Urinary bladder (tissue), 4 donors: ENCODE measurements around the gene GPR132. TPM values are rescaled to one million over a fixed set of nuclear protein-coding genes. Genes with fewer than 3 reads are reported as not detected.

Experiments used
- DNase-seq: peaks from one replicate; pipeline ENCODE4 v3.0.0-alpha.2; 2015; ENCODE audit errors: extremely low spot score
- H3K27ac ChIP-seq: one replicate; pipeline ENCODE4 v1.5.1; 2013; ENCODE audit warnings: low read depth, mild to moderate bottlenecking, moderate library complexity
- H3K36me3 ChIP-seq: one replicate; pipeline ENCODE4 v1.6.1; 2013; ENCODE audit warnings: mild to moderate bottlenecking, moderate library complexity; ENCODE audit not compliant: insufficient read depth
- H3K4me1 ChIP-seq: one replicate; pipeline ENCODE4 v1.6.1; 2013; ENCODE audit warnings: mild to moderate bottlenecking, moderate library complexity; ENCODE audit not compliant: insufficient read depth
- H3K4me3 ChIP-seq: one replicate; pipeline ENCODE4 v1.5.1; 2013; ENCODE audit warnings: low read depth, low read length
- WGBS: extraction: QIAGEN DNeasy Blood & Tissue Kit; methylation state at CpG from one replicate; pipeline ENCODE4 v1.1.7; 2013; 5-methylcytosine and 5-hydroxymethylcytosine counted together
- polyA plus RNA-seq: library from polyadenylated mRNA; stranded (reverse); fragments of 200-250 nt; gene quantifications from one replicate; pipeline ENCODE4 v1.2.3, GENCODE V29; 2013
- total RNA-seq: library from RNA; depleted of rRNA; stranded (reverse); fragments of >200 nt; gene quantifications from one replicate; pipeline ENCODE4 v1.2.3, GENCODE V29; 2014
- donor health status: healthy with polysubstance abuse.
- donor health status: healthy.

GPR132 gene
- total and polyA plus RNA-seq, 2 donors, result 1.3 to 1.7 TPM

GRCh38 chr14:105075379-105076295 is 10.4 kb upstream of the GPR132 start:
- no peak overlapping the region for H3K4me3 ChIP-seq
- H3K27ac ChIP-seq, result no peak overlapping the region
- no peaks in the 10 kb centered on the region for H3K4me1 ChIP-seq
- WGBS, result 23% methylated on average over 24 of the region's 24 CpGs
- no peaks in the 10 kb centered on the region for H3K36me3 ChIP-seq
- no peak for DNase-seq

GRCh38 chr14:105074601-105075053 is 9.4 kb upstream of the GPR132 start:
- DNase-seq, result no peak
- H3K27ac ChIP-seq, result no peak overlapping the region
- H3K4me1 ChIP-seq, result no peaks in the 10 kb centered on the region
- H3K36me3 ChIP-seq, result no peaks in the 10 kb centered on the region
- WGBS, result 51% methylated on average over 15 of the region's 15 CpGs
- H3K4me3 ChIP-seq, result no peak overlapping the region

GRCh38 chr14:105073720-105074600 is 8.7 kb upstream of the GPR132 start:
- Histone ChIP-seq H3K27ac (no peak overlapping the region), H3K36me3 (no peaks in the 10 kb centered on the region), H3K4me3 (no peak overlapping the region), H3K4me1 (no peaks in the 10 kb centered on the region)
- 83% methylated on average over 18 of the region's 18 CpGs for WGBS
- no peak for DNase-seq

GRCh38 chr14:105072892-105073719 is 7.9 kb upstream of the GPR132 start:
- Histone ChIP-seq H3K4me3 (no peak overlapping the region), H3K36me3 (no peaks in the 10 kb centered on the region), H3K27ac (no peak overlapping the region), H3K4me1 (no peaks in the 10 kb centered on the region)
- WGBS, result 74% methylated on average over 18 of the region's 18 CpGs
- no peak for DNase-seq

- Histone ChIP-seq H3K4me3 (no peak overlapping the region), H3K4me1 (no peaks in the 10 kb centered on the region), H3K36me3 (no peaks in the 10 kb centered on the region), H3K27ac (no peak overlapping the region)
- no peak for DNase-seq
- WGBS, result 72% methylated on average over 11 of the region's 11 CpGs
These were observed 7.2 kb upstream of the GPR132 start for GRCh38 chr14:105072381-105072861.

GRCh38 chr14:105071942-105072341 is 6.7 kb upstream of the GPR132 start:
- Histone ChIP-seq H3K27ac (no peak overlapping the region), H3K4me3 (no peak overlapping the region), H3K36me3 (no peaks in the 10 kb centered on the region), H3K4me1 (no peaks in the 10 kb centered on the region)
- WGBS, result 94% methylated on average over 25 of the region's 25 CpGs
- DNase-seq, result no peak

GRCh38 chr14:105071326-105071725 is 6.1 kb upstream of the GPR132 start:
- DNase-seq, result no peak
- Histone ChIP-seq H3K36me3 (no peaks in the 10 kb centered on the region), H3K4me1 (no peaks in the 10 kb centered on the region), H3K4me3 (no peak overlapping the region), H3K27ac (no peak overlapping the region)
- 91% methylated on average over 15 of the region's 15 CpGs for WGBS

- H3K4me1 ChIP-seq, result no peaks in the 10 kb centered on the region
- H3K4me3 ChIP-seq, result no peak overlapping the region
- no peak for DNase-seq
- no peak overlapping the region for H3K27ac ChIP-seq
- WGBS, result 64% methylated on average over 7 of the region's 7 CpGs
- H3K36me3 ChIP-seq, result no peaks in the 10 kb centered on the region
These were observed 5.5 kb upstream of the GPR132 start for GRCh38 chr14:105070760-105071137.

GRCh38 chr14:105069871-105070759 is 4.9 kb upstream of the GPR132 start:
- H3K4me1 ChIP-seq, result no peaks in the 10 kb centered on the region
- no peak for DNase-seq
- no peaks in the 10 kb centered on the region for H3K36me3 ChIP-seq
- H3K4me3 ChIP-seq, result no peak overlapping the region
- 64% methylated on average over 20 of the region's 20 CpGs for WGBS
- H3K27ac ChIP-seq, result no peak overlapping the region

- Histone ChIP-seq H3K4me3 (no peak overlapping the region), H3K27ac (no peak overlapping the region), H3K36me3 (no peaks in the 10 kb centered on the region), H3K4me1 (no peaks in the 10 kb centered on the region)
- no peak for DNase-seq
- 81% methylated on average over 10 of the region's 10 CpGs for WGBS
These were observed 4.3 kb upstream of the GPR132 start for GRCh38 chr14:105069522-105069870.

GRCh38 chr14:105068818-105069217 is 3.6 kb upstream of the GPR132 start:
- no peaks in the 10 kb centered on the region for H3K36me3 ChIP-seq
- WGBS, result 80% methylated on average over 13 of the region's 13 CpGs
- no peaks in the 10 kb centered on the region for H3K4me1 ChIP-seq
- no peak overlapping the region for H3K4me3 ChIP-seq
- H3K27ac ChIP-seq, result no peak overlapping the region
- no peak for DNase-seq

- H3K4me1 ChIP-seq, result no peaks in the 10 kb centered on the region
- H3K27ac ChIP-seq, result no peak overlapping the region
- no peaks in the 10 kb centered on the region for H3K36me3 ChIP-seq
- no peak for DNase-seq
- H3K4me3 ChIP-seq, result no peak overlapping the region
- WGBS, result 95% methylated on average over 12 of the region's 12 CpGs
These were observed 2.7 kb upstream of the GPR132 start for GRCh38 chr14:105067969-105068301.
